Measurements from ENCODE around the gene DYDC1. TPM values are rescaled to one million over a fixed set of nuclear protein-coding genes. Genes with fewer than 3 reads are reported as not detected.

Gene DYDC1
- total and polyA plus RNA-seq, 4 donors = 0.23 TPM; not detected in 3

- Histone ChIP-seq H3K9ac (ENCODE audit: low read depth in 1 of 2, low read length in 2 of 2) (peak overlapping the region in 1 of 2 donors; percentile 71), H3K9me3 (ENCODE audit: control insufficient read depth in 4 of 4, low read length in 3 of 4) (no peaks in the 10 kb centered on the region), H3K4me1 (ENCODE audit: control insufficient read depth in 4 of 4, insufficient read depth in 4 of 4, low read length in 3 of 4) (peaks cover 4 to 50% (median 40%) of the 10 kb centered on the region in 4 donors), H3K27ac (ENCODE audit: low read depth in 1 of 2, low read length in 2 of 2) (peak overlapping the region; percentile 71 to 77), H3K36me3 (ENCODE audit: control insufficient read depth in 4 of 4, insufficient read depth in 3 of 4, low read depth in 1 of 4, low read length in 3 of 4) (no peaks in the 10 kb centered on the region), H3K4me3 (ENCODE audit: low read depth in 1 of 3, low read length in 3 of 3) (no peak overlapping the region), H3K27me3 (ENCODE audit: control insufficient read depth in 4 of 4, insufficient read depth in 4 of 4, low read length in 3 of 4) (no peaks in the 10 kb centered on the region)
- 31% methylated on average over 1 of the region's 1 CpG for WGBS
- TF ChIP-seq SP1 (IDR thresholded peaks at IDR 0.05) (peak; percentile 23), RXRA (IDR thresholded peaks at IDR 0.05) (peak; percentile 15 to 31), RAD21 (IDR thresholded peaks at IDR 0.05) (peak in 1 of 2 donors; percentile 19), EGR1 (IDR thresholded peaks at IDR 0.05; ENCODE audit: low read depth in 2 of 2) (no peak), JUND (IDR thresholded peaks at IDR 0.05) (peak in 1 of 2 donors; percentile 13)
- DNase-seq (ENCODE audit: low spot score) = no peak
Measured at GRCh38 chr10:80322711-80323110, 33.8 kb downstream of the DYDC1 start.

- WGBS = 63% methylated on average over 2 of the region's 2 CpGs
- Histone ChIP-seq H3K27me3 (ENCODE audit: control insufficient read depth in 4 of 4, insufficient read depth in 4 of 4, low read length in 3 of 4) (no peaks in the 10 kb centered on the region), H3K9me3 (ENCODE audit: control insufficient read depth in 4 of 4, low read length in 3 of 4) (no peaks in the 10 kb centered on the region), H3K4me1 (ENCODE audit: control insufficient read depth in 4 of 4, insufficient read depth in 4 of 4, low read length in 3 of 4) (peaks cover 4 to 50% (median 40%) of the 10 kb centered on the region in 4 donors), H3K36me3 (ENCODE audit: control insufficient read depth in 4 of 4, insufficient read depth in 3 of 4, low read depth in 1 of 4, low read length in 3 of 4) (no peaks in the 10 kb centered on the region), H3K27ac (ENCODE audit: low read depth in 1 of 2, low read length in 2 of 2) (peak overlapping the region; percentile 71 to 77), H3K9ac (ENCODE audit: low read depth in 1 of 2, low read length in 2 of 2) (peak overlapping the region; percentile 27 to 71), H3K4me3 (ENCODE audit: low read depth in 1 of 3, low read length in 3 of 3) (no peak overlapping the region)
- TF ChIP-seq RXRA (IDR thresholded peaks at IDR 0.05) = peak in 1 of 2 donors; percentile 43
- TF ChIP-seq SP1 (IDR thresholded peaks at IDR 0.05) = no peak
- no peak for TF ChIP-seq TAF1 (conservative IDR thresholded peaks at IDR 0.05)
- TF ChIP-seq ATF3 (IDR thresholded peaks at IDR 0.05) = no peak
- TF ChIP-seq FOXA1 (IDR thresholded peaks at IDR 0.05) = no peak
- TF ChIP-seq HNF4A (conservative IDR thresholded peaks at IDR 0.05) = peak; percentile 43 to 66
- TF ChIP-seq YY1 (IDR thresholded peaks at IDR 0.05) = peak; percentile 83
- TF ChIP-seq RAD21 (IDR thresholded peaks at IDR 0.05) = peak in 1 of 2 donors; percentile 24
- TF ChIP-seq EGR1 (IDR thresholded peaks at IDR 0.05; ENCODE audit: low read depth in 2 of 2) = no peak
- TF ChIP-seq ZBTB33 (IDR thresholded peaks at IDR 0.05) = no peak
- DNase-seq (ENCODE audit: low spot score) = no peak
Measured at GRCh38 chr10:80322158-80322557, 34.4 kb downstream of the DYDC1 start.

- Histone ChIP-seq H3K4me1 (ENCODE audit: control insufficient read depth in 4 of 4, insufficient read depth in 4 of 4, low read length in 3 of 4) (peaks cover 4 to 50% (median 40%) of the 10 kb centered on the region in 4 donors), H3K27me3 (ENCODE audit: control insufficient read depth in 4 of 4, insufficient read depth in 4 of 4, low read length in 3 of 4) (no peaks in the 10 kb centered on the region), H3K27ac (ENCODE audit: low read depth in 1 of 2, low read length in 2 of 2) (peak overlapping the region; percentile 71 to 77), H3K36me3 (ENCODE audit: control insufficient read depth in 4 of 4, insufficient read depth in 3 of 4, low read depth in 1 of 4, low read length in 3 of 4) (no peaks in the 10 kb centered on the region), H3K4me3 (ENCODE audit: low read depth in 1 of 3, low read length in 3 of 3) (no peak overlapping the region), H3K9me3 (ENCODE audit: control insufficient read depth in 4 of 4, low read length in 3 of 4) (no peaks in the 10 kb centered on the region), H3K9ac (ENCODE audit: low read depth in 1 of 2, low read length in 2 of 2) (no peak overlapping the region)
- TF ChIP-seq HNF4G (IDR thresholded peaks at IDR 0.05) (no peak), HNF4A (conservative IDR thresholded peaks at IDR 0.05) (no peak), FOXA2 (IDR thresholded peaks at IDR 0.05) (no peak), YY1 (IDR thresholded peaks at IDR 0.05) (peak; percentile 35), JUND (IDR thresholded peaks at IDR 0.05) (no peak), RXRA (IDR thresholded peaks at IDR 0.05) (peak in 1 of 2 donors; percentile 9), FOXA1 (IDR thresholded peaks at IDR 0.05) (no peak), TAF1 (conservative IDR thresholded peaks at IDR 0.05) (no peak)
- 36% methylated on average over 5 of the region's 5 CpGs for WGBS
- no peak for DNase-seq (ENCODE audit: low spot score)
Measured at GRCh38 chr10:80321183-80321582, 35.4 kb downstream of the DYDC1 start.
